Stimulated activated memory B cell treated with anti-CD40 and anti-IgM and Interleukin-4, amounts not matched to agents 10 μg/mL and 1 μg/mL and 100 μg/mL, for 72 hours (primary cell): ENCODE measurements around the gene SLC16A6.
"Not testable (repeated sequence)": the region's sequence is repeated elsewhere in the genome, so short reads cannot be mapped to it uniquely, and the experiment has no call there.

Experiments used
- ATAC-seq: fragments of 150-1000 bp; cut with Tn5 transposase; 2 replicates; pipeline ENCODE4 v1.10.0; 2021
- H3K27ac Mint-ChIP-seq: one replicate; pipeline ENCODE4 v1.8.0; 2022; ENCODE audit warnings: mild to moderate bottlenecking, mixed read lengths
- H3K27me3 Mint-ChIP-seq: one replicate; pipeline ENCODE4 v1.8.0; 2022; ENCODE audit warnings: mixed read lengths
- H3K36me3 Mint-ChIP-seq: one replicate; pipeline ENCODE4 v1.8.0; 2022; ENCODE audit warnings: mixed read lengths
- H3K4me1 Mint-ChIP-seq: one replicate; pipeline ENCODE4 v1.8.0; 2022; ENCODE audit warnings: mixed read lengths
- H3K4me3 Mint-ChIP-seq: one replicate; pipeline ENCODE4 v1.8.0; 2022; ENCODE audit warnings: mild to moderate bottlenecking, moderate library complexity, mixed read lengths
- H3K9me3 Mint-ChIP-seq: one replicate; pipeline ENCODE4 v1.8.0; 2022; ENCODE audit warnings: mixed read lengths

SLC16A6 gene

DNA sequence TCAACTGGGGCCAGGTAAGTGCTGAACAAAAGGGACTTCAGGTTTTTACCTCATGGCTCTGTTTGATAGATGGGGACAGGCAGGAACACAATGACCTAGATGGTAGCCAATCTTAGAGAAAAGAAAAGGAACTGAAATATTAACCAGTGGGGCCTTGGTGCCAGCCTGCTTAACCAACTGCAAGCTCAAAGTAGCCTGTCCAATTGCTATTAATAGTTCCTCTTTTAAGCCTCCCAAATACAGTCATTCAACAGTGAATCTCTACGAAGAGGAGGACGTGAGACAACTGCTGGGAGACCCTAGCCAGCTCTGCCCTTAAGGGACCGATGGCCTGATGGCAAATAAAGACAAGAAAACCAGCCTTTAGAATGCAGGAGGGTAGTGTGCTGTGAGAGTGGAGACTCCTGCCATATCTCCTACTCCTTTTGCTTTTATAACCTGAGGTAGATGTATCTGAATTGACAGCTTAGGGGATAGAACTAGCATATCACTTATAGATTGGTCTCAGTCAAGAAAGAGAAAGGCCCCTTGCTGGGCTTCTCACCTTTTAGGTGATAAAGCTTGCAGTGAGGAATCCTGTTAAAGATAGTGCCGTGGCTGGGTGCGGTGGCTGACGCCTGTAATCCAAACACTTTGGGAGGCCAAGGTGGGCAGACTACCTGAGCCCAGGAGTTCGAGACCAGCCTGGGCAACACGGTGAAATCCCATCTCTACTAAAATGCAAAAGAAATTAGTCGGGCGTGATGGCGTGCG, 28.7 kb upstream of the SLC16A6 start:
- Mint-ChIP-seq H3K27me3 (no peaks in the 10 kb centered on the region), H3K27ac (peak overlapping the region; percentile 71), H3K4me3 (peak overlapping the region; percentile 34), H3K4me1 (peaks cover 43% of the 10 kb centered on the region), H3K36me3 (peaks cover 11% of the 10 kb centered on the region), H3K9me3 (peaks cover 4% of the 10 kb centered on the region)
- ATAC-seq: peak; percentile 90

GRCh38 chr17:68318103-68318991, 27.4 kb upstream of the SLC16A6 start:
- no peaks in the 10 kb centered on the region for H3K27me3 Mint-ChIP-seq
- peaks cover 44% of the 10 kb centered on the region for H3K4me1 Mint-ChIP-seq
- no peak overlapping the region for H3K4me3 Mint-ChIP-seq
- peaks cover 4% of the 10 kb centered on the region for H3K9me3 Mint-ChIP-seq
- H3K27ac Mint-ChIP-seq: no peak overlapping the region
- H3K36me3 Mint-ChIP-seq: peaks cover 11% of the 10 kb centered on the region
- peak; percentile 73 for ATAC-seq

- no peak overlapping the region for H3K4me3 Mint-ChIP-seq
- peaks cover 11% of the 10 kb centered on the region for H3K36me3 Mint-ChIP-seq
- peaks cover 44% of the 10 kb centered on the region for H3K4me1 Mint-ChIP-seq
- H3K9me3 Mint-ChIP-seq: peaks cover 4% of the 10 kb centered on the region
- H3K27ac Mint-ChIP-seq: no peak overlapping the region
- no peak for ATAC-seq
- no peaks in the 10 kb centered on the region for H3K27me3 Mint-ChIP-seq
These were observed 26.5 kb upstream of the SLC16A6 start for GRCh38 chr17:68317458-68317857.

DNA sequence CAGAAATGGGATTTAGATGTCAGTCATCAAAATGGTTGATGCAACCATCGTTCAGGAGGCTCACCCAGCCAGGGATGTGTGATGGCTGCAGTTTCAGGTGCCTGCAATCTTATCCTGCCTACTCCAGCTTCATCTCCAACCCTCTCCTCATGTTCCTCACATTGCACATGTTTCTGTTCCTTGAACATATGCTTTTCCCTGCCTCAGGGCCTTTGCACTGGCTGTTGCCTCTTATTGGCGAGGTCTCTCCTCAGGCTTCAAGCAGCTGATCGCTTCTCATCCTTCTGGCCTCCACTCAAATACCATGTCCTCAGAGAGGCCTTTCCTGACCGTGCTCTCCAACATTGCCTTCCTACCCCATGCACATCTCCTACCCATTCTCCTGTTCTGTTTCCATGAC, 25.0 kb upstream of the SLC16A6 start:
- peaks cover 43% of the 10 kb centered on the region for H3K4me1 Mint-ChIP-seq
- H3K36me3 Mint-ChIP-seq: peaks cover 9% of the 10 kb centered on the region
- H3K27me3 Mint-ChIP-seq: no peaks in the 10 kb centered on the region
- peaks cover 4% of the 10 kb centered on the region for H3K9me3 Mint-ChIP-seq
- no peak overlapping the region for H3K27ac Mint-ChIP-seq
- H3K4me3 Mint-ChIP-seq: no peak overlapping the region
- no peak for ATAC-seq

DNA sequence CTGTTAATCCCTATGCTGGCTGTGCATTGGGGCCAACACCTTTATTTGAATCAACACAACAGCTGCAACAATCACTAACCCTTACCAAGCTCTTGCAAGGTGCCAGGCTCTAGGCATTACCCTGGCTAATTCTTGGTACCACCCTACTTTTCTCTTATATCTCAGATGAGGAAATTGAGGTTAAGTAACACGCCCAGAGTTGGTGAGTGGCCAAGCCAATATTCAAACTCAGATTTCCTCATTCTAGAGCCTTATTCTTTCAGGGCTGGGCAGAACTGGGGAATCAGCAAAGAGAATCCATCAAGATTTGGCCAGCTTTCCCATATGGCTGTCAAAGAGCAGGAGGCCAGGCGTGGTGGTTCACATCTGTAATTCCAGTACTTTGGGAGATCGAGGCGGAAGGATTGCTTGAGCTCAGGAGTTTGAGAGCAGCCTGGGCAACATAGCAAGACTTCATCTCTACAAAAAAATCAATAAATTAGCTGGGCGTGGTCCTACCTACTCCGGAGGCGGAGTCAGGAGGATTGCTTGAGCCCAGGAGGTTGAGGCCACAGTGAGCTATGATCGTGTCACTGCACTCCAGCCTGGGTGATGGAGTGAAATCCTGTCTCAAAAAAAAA, 24.1 kb upstream of the SLC16A6 start:
- H3K4me3 Mint-ChIP-seq: no peak overlapping the region
- no peaks in the 10 kb centered on the region for H3K27me3 Mint-ChIP-seq
- H3K27ac Mint-ChIP-seq: no peak overlapping the region
- peaks cover 34% of the 10 kb centered on the region for H3K4me1 Mint-ChIP-seq
- peaks cover 4% of the 10 kb centered on the region for H3K9me3 Mint-ChIP-seq
- ATAC-seq: no peak
- H3K36me3 Mint-ChIP-seq: peaks cover 11% of the 10 kb centered on the region

DNA sequence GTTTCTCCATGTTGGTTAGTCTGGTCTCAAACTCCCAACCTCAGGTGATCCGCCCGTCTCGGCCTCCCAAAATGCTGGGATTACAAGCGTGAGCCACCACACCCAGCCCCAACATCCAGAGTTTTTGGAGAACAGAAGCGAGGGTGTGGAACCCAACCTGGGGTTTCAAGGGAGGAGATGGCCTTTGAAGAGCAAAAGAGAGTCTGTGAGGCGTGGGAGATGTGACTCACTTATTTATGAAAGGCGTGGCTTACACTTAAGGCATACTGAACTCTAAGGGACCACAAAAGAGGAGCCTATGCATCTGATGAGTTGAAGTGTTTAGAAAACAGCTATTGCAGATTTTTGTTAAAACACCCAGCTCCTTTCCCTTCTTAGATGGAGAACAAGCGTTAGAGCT, 19.2 kb upstream of the SLC16A6 start:
- Mint-ChIP-seq H3K9me3 (no peaks in the 10 kb centered on the region), H3K27ac (no peak overlapping the region), H3K4me3 (no peak overlapping the region), H3K4me1 (peaks cover 7% of the 10 kb centered on the region), H3K36me3 (peaks cover 22% of the 10 kb centered on the region), H3K27me3 (no peaks in the 10 kb centered on the region)
- no peak for ATAC-seq

DNA sequence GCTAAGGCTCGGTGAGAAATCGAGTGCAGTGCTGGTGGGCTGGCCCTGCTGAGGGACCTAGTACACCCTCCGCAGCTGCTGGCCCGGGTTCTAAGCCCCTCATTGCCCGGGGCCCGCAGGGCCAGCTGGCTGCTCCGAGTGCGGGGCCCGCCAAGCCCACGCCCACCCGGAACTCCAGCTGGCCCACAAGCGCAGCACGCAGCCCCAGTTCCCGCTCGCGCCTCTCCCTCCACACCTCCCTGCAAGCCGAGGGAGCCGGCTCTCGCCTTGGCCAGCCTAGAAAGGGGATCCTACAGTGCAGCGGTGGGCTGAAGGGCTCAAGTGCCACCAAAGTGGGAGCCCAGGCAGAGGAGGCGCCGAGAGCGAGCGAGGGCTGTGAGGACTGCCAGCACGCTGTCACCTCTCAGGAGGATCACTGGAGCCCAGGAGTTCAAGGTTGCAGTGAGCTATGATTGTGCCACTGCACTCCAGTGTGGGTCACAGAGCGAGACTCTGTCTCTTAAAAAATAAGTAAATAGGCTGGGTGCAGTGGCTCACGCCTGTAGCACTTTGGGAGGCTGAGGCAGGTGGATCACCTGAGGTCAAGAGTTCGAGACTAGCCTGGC, 18.2 kb upstream of the SLC16A6 start:
- H3K4me1 Mint-ChIP-seq, H3K4me3 Mint-ChIP-seq, H3K27ac Mint-ChIP-seq, H3K9me3 Mint-ChIP-seq, ATAC-seq, H3K27me3 Mint-ChIP-seq: not testable (repeated sequence)
- H3K36me3 Mint-ChIP-seq: peaks cover 22% of the 10 kb centered on the region

- H3K4me3 Mint-ChIP-seq, H3K4me1 Mint-ChIP-seq, H3K27ac Mint-ChIP-seq, H3K27me3 Mint-ChIP-seq, H3K9me3 Mint-ChIP-seq, ATAC-seq: not testable (repeated sequence)
- peaks cover 22% of the 10 kb centered on the region for H3K36me3 Mint-ChIP-seq
These were observed 17.6 kb upstream of the SLC16A6 start for GRCh38 chr17:68308486-68308885.

- Mint-ChIP-seq H3K9me3 (no peaks in the 10 kb centered on the region), H3K4me1 (no peaks in the 10 kb centered on the region), H3K36me3 (peaks cover 22% of the 10 kb centered on the region), H3K4me3 (no peak overlapping the region), H3K27me3 (no peaks in the 10 kb centered on the region), H3K27ac (no peak overlapping the region)
- ATAC-seq: no peak
These were observed 16.5 kb upstream of the SLC16A6 start for GRCh38 chr17:68307443-68307842.

GRCh38 chr17:68306819-68307218, 15.9 kb upstream of the SLC16A6 start:
- Mint-ChIP-seq H3K9me3 (no peaks in the 10 kb centered on the region), H3K36me3 (peaks cover 24% of the 10 kb centered on the region), H3K4me3 (no peak overlapping the region), H3K27ac (no peak overlapping the region), H3K27me3 (no peaks in the 10 kb centered on the region), H3K4me1 (no peaks in the 10 kb centered on the region)
- no peak for ATAC-seq

DNA sequence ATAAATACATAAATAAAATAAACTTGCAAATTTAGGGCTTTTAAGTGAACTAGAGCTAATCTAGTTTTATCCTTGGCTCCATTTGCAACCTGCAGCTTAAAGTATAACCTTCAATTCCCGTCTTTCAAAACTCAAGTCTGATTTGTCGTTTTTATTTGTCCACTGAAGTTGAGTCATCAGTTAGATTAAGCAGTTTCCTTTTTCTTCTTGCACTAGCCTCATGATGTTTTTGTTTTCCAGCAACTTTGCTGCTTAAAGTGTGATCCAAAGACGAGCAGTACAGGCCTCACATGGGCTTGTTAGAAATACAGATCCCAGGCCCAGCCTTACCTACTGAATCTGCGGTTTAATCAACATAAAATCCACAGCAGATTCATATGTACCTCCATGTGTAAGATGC, 14.2 kb upstream of the SLC16A6 start:
- Mint-ChIP-seq H3K4me3 (no peak overlapping the region), H3K27me3 (no peaks in the 10 kb centered on the region), H3K9me3 (no peaks in the 10 kb centered on the region), H3K27ac (no peak overlapping the region), H3K4me1 (no peaks in the 10 kb centered on the region), H3K36me3 (peaks cover 24% of the 10 kb centered on the region)
- no peak for ATAC-seq

GRCh38 chr17:68304706-68305105, 13.8 kb upstream of the SLC16A6 start:
- Mint-ChIP-seq H3K9me3 (no peaks in the 10 kb centered on the region), H3K36me3 (peaks cover 24% of the 10 kb centered on the region), H3K4me1 (no peaks in the 10 kb centered on the region), H3K27ac (no peak overlapping the region), H3K27me3 (no peaks in the 10 kb centered on the region), H3K4me3 (no peak overlapping the region)
- ATAC-seq: no peak

- Mint-ChIP-seq H3K4me3 (no peak overlapping the region), H3K27ac (no peak overlapping the region), H3K9me3 (no peaks in the 10 kb centered on the region), H3K27me3 (no peaks in the 10 kb centered on the region), H3K4me1 (no peaks in the 10 kb centered on the region), H3K36me3 (peaks cover 16% of the 10 kb centered on the region)
- no peak for ATAC-seq
These were observed 11.7 kb upstream of the SLC16A6 start for GRCh38 chr17:68302666-68303065.

DNA sequence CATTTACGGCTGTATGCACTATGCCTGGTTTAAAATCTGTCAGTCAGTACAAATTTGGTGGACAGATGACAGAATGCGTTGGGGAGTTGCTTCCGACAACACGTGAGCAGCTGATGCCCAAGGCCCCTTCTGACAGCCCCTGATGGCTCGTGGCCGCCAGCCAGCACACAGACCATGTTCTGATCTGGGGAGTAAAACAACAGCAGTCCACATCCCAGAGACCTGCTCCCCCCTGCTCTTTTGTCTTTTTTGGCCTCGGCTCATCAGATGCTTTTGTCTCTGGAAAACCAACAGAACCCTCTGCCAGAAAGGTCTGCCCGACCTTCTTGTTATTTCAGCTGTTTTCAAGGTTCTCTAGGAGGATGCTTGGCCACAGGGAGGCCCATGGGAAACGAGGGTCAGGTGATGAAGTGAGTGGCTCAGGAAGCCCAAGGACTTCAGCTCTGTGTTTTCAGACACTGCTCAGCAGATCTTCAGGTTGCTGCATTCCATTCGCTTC, 11.2 kb upstream of the SLC16A6 start:
- Mint-ChIP-seq H3K27me3 (no peaks in the 10 kb centered on the region), H3K36me3 (peaks cover 10% of the 10 kb centered on the region), H3K4me1 (peaks cover under 1% of the 10 kb centered on the region), H3K27ac (no peak overlapping the region), H3K9me3 (no peaks in the 10 kb centered on the region), H3K4me3 (no peak overlapping the region)
- ATAC-seq: no peak

DNA sequence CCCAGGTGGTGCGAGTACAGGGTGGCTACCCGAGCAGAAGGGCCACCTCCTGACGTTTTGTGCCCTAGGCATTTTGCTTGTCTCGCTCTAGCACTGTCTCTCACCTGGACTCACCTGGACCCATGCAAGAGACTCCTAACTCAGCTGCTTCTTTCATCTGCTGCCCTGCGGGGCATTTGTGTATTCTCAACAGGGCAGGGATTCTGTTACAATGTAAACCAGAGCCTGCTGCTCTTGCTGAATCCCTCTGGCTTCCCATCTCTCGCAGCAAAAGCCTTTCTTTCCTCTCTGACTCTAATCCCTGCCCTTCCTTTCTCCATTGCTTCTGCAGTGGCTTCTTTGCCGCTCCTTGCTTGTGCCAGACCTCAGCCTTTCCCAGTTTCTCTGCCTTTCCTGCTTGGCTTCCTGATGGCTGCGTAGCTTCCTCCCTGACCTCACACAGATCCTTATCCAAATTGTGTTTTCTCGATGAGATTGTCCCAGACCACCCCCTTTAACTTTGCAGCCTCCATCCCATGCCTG, 10.6 kb upstream of the SLC16A6 start:
- no peak for ATAC-seq
- Mint-ChIP-seq H3K27ac (no peak overlapping the region), H3K36me3 (peaks cover 6% of the 10 kb centered on the region)

More for the DNA sequence above, 10.6 kb upstream of the SLC16A6 start:
- no peak overlapping the region for H3K4me3 Mint-ChIP-seq
- H3K27me3 Mint-ChIP-seq: no peaks in the 10 kb centered on the region
- H3K4me1 Mint-ChIP-seq: peaks cover 7% of the 10 kb centered on the region
- H3K9me3 Mint-ChIP-seq: no peaks in the 10 kb centered on the region
